HTR-8/SVneo (cell line): ENCODE results near the gene ARL11.

Source experiments
- DNase-seq: peaks from one replicate; pipeline ENCODE4 v3.0.0; 2011; ENCODE audit warnings: low spot score, mixed read lengths; ENCODE audit not compliant: insufficient read length
- FAIRE-seq: peaks from 2 replicates; lab custom pipeline; 2011; peaks lifted over from hg19 to GRCh38; lab: Jason Lieb, UNC

ARL11 gene

DNA sequence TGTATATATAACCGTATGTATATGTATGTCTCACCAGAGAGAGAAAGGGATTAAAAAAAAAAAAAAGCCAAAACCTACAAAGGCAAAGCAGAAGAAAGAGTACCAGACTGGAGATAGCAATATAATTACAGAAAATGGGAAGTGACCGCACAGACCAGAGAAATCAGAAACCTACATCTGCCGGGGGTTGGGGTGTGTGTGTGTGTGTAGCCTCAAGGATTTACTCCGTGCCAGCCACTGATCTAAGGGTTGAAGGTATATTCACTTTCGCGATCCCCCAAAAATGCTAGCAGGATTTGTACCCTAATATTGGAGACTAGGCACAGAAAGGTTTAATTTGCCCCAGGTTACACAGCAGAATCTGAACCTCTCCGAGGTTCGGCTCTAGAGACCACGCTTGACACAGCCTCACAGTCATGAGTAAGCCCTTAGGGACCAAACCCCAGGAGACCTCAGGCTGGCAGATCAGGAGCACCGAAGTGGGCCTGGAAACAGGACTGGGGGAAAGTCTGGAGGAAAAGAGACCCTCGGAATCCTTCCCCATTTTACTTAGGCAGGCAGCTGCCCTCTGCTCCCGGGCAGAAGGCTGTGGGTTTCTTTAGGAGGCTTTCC lies 14.8 kb downstream of the ARL11 start:
- FAIRE-seq, result no peak
- DNase-seq, result no peak

DNA sequence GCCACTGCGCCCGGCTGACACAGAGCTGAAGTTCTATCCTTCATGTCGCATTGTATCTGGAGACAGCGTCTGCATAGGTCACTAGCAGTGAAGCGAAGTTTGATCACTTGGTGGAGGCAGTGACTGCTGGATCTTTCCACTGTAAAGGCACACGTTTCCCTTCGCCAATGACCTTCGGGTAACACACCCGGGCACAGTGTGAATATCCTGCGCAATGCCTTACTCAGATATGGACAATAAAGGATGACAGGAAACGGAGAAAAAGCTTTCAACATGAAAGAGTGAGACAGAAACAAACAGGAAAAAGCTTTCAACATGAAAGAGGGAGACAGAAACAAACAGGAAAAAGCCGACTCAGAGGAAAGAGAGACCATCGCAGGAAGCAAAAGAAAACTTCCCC lies 17.1 kb downstream of the ARL11 start:
- FAIRE-seq, result no peak

DNA sequence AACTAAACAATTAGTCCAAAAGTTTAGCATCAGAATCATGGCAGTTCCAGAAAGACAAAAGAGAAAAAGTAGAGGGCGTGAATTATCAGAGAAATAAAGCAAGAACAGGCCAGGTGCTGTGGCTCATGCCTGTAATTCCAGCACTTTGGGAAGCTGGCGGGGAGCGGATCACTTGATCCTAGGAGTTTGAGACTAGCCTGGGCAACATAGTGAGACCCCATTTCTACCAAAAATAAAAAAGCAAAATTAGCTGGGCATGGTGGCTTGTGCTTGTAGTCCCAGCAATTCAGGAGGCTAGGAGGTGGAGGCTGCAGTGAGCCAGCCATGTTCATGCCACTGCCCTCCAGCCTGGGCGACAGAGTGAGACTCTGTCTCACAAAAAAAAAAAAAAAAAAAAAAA lies 18.4 kb downstream of the ARL11 start:
- FAIRE-seq (no peak), DNase-seq (no peak)

More for the DNA sequence above, 17.1 kb downstream of the ARL11 start:
- no peak for DNase-seq

DNA sequence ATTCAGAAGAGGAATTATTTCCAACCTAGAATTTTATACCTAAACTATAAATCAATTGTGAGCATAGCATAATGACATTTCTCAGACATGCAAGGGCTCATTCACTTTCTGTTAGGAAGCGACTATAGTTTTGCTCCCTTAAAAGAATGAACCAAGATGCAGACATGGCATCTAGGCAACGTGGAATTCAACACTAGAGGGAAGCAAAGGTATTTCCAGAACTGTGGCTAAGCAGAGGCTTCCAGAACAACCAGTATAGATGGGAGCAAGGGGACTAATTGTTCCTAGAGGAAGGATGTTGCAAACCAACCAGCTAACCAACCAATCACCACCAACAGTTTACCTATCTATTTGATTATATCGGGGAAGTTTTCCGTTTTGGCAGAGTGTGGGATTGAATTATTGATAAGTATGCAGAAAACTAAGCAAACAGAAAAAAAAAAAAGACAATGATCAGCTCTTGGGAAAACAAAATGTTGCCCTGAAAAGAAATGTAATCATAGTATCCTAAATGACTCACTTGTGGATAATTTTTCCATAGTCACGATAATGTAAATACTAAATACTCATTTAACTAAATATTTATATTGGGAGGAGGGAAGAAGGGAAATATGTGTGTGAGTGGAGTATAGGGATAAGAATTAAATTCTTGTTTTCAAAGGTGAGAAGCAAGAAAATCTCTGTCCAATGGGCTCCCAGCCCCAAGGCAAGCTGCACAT lies 21.1 kb downstream of the ARL11 start:
- FAIRE-seq, result no peak

DNA sequence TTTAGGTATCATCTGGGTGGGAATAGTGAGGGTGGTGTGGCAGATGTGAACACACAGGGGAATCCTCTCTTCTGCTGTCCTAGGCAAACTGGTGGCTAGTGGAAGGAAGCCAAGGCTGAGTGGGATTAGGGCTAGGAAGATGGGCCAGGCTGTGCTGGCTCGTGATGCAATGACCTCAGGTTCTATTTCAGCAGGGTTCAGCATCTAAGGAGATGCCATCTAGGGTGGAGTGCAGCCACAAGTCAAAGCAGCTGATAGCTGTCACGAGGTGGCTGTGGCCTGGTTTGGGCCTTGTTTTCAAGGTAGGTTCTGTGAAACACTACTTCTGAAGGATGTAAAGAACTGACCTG lies 21.6 kb downstream of the ARL11 start:
- FAIRE-seq (no peak), DNase-seq (no peak)

More for the DNA sequence above, 21.1 kb downstream of the ARL11 start:
- DNase-seq, result peak; percentile 14

DNA sequence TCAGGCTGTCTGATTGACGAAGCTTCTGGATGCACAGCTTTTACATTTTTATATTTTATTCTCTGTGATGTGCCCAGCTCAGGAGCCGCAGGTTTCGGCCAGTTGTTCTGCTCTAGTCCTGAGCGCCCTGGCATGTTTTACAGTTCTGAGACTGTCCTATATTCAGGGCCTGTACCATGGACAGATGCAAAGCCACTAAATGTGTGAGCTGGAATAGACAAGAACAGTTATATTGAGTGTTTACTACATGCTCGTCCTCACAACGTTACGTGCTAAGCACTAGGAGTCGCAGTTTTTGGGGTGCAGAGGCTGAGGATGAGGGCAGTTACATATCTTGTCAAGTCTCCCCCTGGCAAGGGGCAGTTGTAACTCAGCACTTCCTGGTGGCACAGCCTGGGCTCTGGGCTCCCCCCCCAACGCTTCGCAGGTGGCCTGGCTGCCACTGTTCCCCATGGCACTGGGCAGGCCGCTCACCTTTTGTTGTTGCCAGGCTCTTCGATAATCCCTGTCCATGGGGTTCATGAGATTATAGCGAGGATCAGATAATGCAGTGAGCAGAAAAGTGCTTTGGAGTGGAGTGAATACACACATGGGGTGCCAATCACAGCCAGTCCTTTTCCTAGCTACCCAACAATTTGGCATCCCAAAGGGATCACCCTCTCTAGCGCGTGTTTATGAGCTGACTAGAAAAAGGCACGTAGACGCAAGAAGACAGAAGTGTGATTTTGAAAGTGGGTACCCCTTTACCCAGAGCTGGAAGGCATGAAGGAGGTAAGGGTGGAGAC lies 23.5 kb downstream of the ARL11 start:
- no peak for DNase-seq
- FAIRE-seq, result no peak

DNA sequence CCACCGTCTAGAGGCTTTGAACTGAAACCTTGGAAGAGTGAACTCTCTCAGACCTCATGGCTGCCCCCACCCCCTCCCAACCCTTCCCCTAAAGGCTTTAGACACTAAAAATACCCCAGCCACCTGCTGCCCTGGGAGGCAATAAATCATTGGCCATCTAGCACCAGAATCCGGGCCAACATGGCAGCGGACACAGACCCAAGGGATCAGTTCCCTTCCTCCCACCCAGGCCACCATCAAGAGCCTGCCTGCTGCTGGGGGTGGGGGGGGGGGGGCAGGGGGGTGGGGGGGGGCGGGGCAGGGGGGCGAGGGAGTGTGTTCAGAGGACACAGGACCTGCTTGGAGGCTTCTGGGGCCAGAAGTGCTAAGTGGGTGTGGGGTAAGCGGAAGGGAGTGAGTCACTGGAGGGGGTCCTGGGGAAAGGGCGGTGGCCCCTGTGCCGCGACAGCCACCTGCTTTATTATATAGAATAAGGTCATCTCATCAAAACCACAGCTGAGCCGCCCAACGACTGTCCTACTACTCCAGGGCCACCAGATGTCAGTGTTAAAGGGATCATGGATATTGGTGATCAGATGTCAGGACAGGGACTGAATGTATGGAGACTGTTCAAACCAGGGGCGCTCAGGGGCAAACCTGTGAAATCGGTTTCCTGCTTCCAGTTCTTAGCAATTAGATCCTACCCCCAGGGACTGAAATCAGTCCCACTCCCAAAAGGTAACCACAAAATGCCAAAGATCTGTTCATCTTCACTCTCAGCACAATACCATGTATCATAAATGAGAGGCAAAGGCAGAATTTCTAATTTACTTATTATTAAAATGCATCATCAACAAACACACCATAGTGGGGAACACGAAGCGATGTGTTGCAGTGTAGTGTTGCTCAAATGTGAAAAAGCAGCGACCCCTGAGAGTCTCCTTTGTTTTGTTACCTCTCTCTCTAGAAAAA lies 24.3 kb downstream of the ARL11 start:
- FAIRE-seq (no peak), DNase-seq (peak; percentile 62)

DNA sequence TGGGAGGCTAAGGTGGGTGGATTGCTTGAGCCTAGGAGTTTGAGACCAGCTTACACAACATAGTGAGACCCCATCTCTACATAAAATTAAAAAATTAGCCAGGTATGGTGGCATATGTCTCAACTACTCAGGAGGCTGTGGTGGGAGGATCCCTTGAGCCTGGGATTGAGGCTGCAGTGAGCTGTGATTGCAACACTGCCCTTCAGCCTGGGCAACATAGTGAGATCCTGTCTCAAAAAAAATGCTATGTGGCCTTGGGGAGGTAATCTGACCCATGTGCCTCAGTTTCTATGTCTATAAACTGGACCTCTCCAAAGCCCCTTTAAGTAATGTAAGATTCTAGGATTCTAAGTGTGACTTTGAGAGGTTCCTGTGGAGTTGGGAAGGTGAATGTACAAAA lies 25.2 kb downstream of the ARL11 start:
- no peak for DNase-seq
- FAIRE-seq, result no peak

DNA sequence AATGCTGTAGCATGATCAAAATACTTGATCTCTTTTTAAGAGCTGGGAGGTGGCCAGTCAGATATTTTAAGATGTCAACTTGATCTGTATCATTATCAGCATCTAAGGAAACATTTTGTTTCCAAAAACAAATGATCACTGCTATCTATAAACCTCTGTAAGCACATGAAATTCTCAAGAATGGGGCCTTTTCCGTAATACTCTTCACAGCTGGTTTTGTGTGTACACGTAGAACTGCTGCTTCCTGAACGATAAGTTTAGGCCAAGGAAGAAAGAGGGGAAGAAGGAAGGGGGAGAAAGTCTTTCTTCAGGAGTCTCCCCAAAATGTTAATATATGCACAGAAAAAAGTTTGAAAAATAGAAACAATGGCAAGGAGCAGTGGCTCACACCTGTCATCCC lies 25.7 kb downstream of the ARL11 start:
- no peak for DNase-seq
- FAIRE-seq, result no peak

DNA sequence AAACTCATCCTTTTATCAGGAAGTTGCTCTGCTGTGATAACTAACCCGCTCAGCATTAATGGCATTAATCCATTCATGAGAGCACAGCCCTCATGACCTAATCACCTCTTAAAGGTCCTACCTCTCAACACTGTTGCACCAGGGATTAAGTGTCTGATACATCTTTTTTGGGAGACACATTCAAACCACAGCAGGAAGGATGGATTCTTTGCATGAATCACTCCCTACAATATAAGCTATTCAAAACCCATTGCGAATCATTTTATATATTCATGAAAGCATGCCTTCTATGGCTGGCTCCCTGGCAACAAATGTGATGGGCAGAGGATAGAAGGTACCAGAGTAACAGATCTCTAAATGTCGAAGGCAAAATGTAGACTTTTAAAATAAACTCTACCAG lies 27.6 kb downstream of the ARL11 start:
- no peak for DNase-seq
- FAIRE-seq, result no peak

DNA sequence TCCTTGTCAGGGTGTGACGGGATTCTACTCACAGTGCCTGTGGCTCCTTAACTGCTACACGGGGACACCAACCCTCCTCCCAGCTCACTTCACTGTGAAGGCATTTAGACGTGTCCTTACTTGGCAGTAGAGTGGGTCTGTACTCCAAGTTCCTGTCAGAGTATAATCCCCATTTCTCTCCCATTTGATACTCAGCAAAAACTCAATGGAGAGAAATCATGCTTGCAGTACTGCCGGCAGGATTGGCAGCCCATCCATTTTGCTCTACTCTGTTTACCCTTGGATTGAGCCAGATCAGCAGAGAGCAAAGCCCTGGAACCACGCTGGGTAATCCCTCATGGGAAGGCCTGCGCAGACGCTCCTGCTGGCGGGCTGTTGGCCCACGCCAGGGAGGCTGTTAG lies 28.9 kb downstream of the ARL11 start:
- DNase-seq (no peak), FAIRE-seq (no peak)

DNA sequence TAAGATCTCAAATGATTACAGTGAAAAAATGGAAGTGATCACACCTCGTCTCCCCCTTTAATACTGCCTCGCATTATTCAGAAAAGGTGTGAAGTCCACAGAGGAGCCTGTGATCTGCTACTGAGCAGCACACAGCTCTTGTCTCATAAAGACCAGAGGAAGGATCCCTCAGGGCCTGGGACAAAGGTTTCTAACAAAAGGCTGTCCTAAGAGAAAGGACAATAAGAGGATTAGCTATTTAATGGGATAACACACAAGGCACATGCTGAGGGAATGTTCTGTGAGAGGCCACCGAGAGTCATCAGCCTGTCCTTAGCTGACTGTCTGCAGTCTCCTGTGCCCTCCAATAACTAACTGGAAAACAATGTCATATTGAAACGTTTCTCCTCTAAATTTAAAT lies 36.3 kb downstream of the ARL11 start:
- FAIRE-seq (no peak), DNase-seq (no peak)

DNA sequence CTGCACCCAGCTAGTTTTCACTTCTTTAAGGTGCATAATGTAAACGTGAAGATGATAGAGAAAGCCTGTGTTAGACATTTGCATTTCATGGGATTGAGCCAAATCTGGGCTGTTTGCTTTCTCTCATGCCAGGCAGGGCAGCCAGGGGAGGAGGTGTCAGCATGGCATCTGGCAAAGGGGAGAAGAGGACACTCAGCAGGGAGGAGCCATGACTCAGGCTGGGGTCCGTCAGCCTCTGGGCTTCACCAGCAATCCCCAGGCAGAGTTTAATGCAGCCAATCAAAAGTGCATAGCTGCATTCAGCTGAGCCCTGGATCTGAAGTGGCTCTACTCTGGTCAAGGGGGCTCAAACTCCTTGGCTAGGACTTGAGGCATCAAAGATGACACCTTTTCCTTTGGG lies 39.5 kb downstream of the ARL11 start:
- no peak for FAIRE-seq
- no peak for DNase-seq

DNA sequence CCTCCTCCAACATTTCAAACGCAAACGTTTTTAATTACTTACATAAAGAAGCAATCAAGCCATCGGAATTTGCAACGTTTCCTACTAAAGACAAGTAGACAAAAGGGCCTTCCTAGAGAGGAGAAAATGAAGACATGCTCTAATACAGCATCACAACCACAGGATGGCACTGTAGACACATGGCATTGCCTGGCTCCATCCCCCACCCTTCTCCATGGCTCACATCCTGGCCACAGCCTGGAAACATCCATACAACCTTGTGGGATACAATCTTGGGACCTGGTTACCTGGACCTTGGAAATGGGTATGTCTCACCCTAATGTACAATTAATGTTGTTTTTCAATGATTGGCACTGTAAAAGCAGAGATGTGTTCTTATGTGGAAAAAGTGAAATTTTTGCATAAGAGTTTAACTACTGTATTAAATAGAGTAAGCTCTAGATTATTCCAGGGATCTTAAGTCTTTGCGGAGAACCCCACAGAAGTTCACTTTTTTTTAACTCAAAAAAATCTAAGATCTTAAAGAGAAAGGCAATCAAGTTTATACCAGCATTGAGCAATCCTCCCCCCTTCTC lies 41.5 kb downstream of the ARL11 start:
- FAIRE-seq (peak; percentile 23), DNase-seq (peak; percentile 45)

DNA sequence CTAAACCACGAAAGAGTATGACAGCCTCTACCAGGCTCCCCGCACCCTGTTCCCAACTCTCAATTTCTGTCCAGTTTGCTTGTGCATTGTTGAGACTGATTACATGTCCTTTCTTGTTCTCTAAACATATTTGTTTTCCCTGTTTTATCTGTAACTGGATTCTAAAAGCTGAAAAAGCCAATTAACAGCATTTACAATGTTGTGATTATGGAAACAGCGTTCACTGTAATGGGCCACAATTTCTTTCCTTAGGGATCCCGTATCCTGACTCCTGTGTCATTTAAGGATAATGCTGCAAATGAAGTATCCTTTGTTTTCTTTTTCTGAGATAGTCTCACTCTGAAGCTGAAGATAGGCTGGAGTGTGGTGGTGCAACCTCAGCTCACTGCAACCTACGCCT lies 42.5 kb downstream of the ARL11 start:
- DNase-seq (no peak), FAIRE-seq (no peak)

DNA sequence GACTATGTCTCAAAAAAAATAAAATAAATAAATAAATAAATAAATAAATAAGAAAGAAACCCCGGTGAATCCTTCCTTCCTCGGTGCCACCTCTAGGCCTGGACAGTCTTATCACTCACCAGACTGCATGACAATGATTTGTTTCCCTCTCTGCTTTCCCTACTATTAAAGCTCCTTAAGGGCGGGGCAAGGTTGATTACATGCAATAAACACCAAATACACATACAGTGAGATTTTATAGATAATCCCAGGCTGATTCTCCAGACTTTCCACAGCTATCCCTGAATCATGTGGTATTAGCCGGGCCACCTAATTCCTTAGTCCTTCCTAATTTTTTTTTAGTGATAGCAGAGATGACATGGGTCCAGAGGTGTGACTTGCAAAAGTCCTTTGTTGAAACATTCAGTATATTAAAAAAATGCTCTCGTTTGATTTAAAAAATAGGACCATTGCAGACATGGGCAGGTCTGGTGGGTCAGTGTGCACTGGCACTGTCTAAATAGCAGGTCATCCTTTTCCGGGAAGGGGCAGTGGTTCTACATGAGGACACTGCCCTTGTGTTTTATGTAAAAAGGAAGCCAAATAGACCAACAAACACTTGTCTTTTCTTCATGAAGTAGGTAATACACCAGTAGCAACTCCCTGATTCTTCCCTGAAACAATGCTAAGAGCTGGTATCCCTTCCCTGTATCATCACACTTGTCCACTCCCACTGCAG lies 48.4 kb downstream of the ARL11 start:
- FAIRE-seq, result no peak
- no peak for DNase-seq

DNA sequence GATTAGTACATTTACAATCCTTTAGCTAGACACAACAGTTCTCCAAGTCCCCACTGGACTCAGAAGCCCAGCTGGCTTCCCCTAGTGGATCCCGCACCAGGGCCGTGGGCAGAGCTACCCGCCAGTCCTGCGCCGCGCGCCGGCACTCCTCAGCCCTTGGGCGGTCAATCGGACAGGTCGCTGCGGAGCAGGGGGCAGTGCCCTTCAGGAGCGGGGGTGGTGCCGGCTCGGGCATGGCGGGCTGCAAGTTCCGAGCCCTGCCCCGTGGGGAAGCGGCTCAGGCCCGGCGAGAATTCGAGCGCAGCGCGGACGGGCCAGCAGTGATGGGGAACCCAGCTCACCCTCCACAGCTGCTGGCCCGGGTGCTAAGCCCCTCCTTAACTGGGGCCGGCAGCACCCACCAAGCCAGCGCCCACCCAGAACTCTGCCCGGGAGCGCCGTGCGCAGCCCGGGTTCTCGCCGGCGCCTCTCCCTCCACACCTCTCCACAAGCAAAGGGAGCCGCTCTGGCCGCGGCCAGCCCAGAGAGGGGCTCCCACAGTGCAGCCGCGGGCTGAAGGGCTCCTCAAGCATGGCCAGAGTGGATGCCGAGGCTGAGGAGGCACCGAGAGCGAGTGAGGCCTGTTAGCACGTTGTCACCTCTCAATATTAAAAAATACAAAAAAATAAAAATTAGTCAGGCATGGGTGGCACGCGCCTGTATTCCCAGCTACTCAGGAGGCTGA lies 50.0 kb downstream of the ARL11 start:
- FAIRE-seq, result no peak

DNA sequence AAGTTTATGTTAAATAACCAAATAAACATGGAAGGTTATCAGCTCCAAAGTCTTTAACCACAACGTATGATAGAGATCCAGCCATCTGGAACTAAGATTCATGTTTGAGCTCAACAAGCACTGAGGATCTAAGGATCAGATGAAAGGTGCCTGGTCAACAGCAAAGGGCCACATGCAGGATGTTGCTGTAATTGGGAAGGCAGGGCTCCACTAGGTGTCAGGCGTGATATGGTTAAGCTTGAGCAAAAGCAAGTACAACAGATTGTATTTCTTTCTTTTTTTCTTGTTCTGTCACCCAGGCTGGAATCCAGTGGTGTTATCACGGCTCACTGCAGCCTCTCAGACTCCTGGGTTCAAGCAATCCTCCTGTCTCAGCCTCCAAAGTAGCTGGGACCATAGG lies 50.9 kb downstream of the ARL11 start:
- DNase-seq (no peak), FAIRE-seq (no peak)

More for the DNA sequence above, 50.0 kb downstream of the ARL11 start:
- no peak for DNase-seq
